ENCODE results near the gene PSMB2.
A peak's percentile ranks its signal among the peaks of the same experiment; 100 is the strongest.

The PSMB2 gene

GRCh38 chr1:35629051-35629450, 12.3 kb downstream of the PSMB2 start:
- no peak for DNase-seq (ENCODE audit: low read depth, low spot score)
- TF ChIP-seq ZNF274 (IDR thresholded peaks at IDR 0.05; ENCODE audit: low read depth, low read length) (no peak), SUZ12 (IDR thresholded peaks at IDR 0.05; ENCODE audit: extremely low read depth, insufficient read depth, insufficient read length) (no peak), YY1 (IDR thresholded peaks at IDR 0.05; ENCODE audit: insufficient read depth, insufficient read length) (no peak)
- peaks cover 80% of the 10 kb centered on the region for H3K36me3 ChIP-seq (ENCODE audit: insufficient read depth, insufficient read length, low read length)

GRCh38 chr1:35623832-35624231, 17.5 kb downstream of the PSMB2 start:
- no peak overlapping the region for H3K4me3 ChIP-seq (ENCODE audit: insufficient read length, low read depth)
- H3K9me3 ChIP-seq (ENCODE audit: insufficient read depth, low read length), result no peaks in the 10 kb centered on the region
- peaks cover 75% of the 10 kb centered on the region for H3K36me3 ChIP-seq (ENCODE audit: insufficient read depth, insufficient read length, low read length)
- H3K9ac ChIP-seq (ENCODE audit: insufficient read length, low read depth), result no peak overlapping the region
- DNase-seq (ENCODE audit: low read depth, low spot score), result no peak
- TF ChIP-seq YY1 (IDR thresholded peaks at IDR 0.05; ENCODE audit: insufficient read depth, insufficient read length) (no peak), ZNF274 (IDR thresholded peaks at IDR 0.05; ENCODE audit: low read depth, low read length) (no peak), SUZ12 (IDR thresholded peaks at IDR 0.05; ENCODE audit: extremely low read depth, insufficient read depth, insufficient read length) (no peak)
- no peaks in the 10 kb centered on the region for H3K27me3 ChIP-seq (ENCODE audit: insufficient read depth, insufficient read length)
- H3K4me1 ChIP-seq (ENCODE audit: insufficient read depth, insufficient read length), result peaks cover 5% of the 10 kb centered on the region

More at GRCh38 chr1:35629051-35629450, 12.3 kb downstream of the PSMB2 start:
- H3K9me3 ChIP-seq (ENCODE audit: insufficient read depth, low read length), result no peaks in the 10 kb centered on the region
- no peak overlapping the region for H3K9ac ChIP-seq (ENCODE audit: insufficient read length, low read depth)
- H3K4me3 ChIP-seq (ENCODE audit: insufficient read length, low read depth), result no peak overlapping the region
- H3K4me1 ChIP-seq (ENCODE audit: insufficient read depth, insufficient read length), result no peaks in the 10 kb centered on the region
- H3K27me3 ChIP-seq (ENCODE audit: insufficient read depth, insufficient read length), result no peaks in the 10 kb centered on the region

DNA sequence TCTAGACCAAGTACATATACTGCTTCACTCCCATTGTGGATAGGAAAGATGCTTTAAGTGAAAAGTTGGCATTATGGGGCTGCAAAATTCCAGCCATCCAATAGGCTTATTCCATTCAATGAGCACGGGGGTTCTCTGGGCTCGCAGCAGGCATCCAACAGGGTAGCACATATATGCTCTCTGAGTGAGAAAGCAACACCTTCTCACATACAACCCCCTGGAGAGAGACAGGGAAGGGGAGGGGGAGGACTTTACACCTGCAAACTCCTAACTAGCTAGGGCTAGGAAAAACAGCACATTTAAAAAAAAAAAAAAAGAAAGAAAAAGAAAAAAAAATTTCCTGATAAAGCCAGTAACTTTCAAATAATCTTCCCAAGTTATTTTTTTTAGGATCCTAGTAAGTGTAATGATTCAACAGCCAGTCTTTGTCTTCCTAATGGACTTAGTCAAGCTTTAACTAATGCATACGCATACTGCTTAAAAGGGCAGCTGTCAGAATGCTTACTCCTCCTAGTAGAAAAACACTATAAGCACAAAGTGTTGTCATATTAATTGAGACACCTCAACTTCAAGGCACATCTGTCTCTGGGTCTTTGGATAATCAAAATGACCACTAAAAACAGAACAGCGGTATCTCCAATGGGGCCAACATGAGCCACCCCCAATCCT, 18.7 kb downstream of the PSMB2 start:
- Histone ChIP-seq H3K9me3 (ENCODE audit: insufficient read depth, low read length) (no peaks in the 10 kb centered on the region), H3K36me3 (ENCODE audit: insufficient read depth, insufficient read length, low read length) (peaks cover 77% of the 10 kb centered on the region), H3K27me3 (ENCODE audit: insufficient read depth, insufficient read length) (no peaks in the 10 kb centered on the region), H3K9ac (ENCODE audit: insufficient read length, low read depth) (no peak overlapping the region), H3K4me1 (ENCODE audit: insufficient read depth, insufficient read length) (peaks cover 5% of the 10 kb centered on the region), H3K4me3 (ENCODE audit: insufficient read length, low read depth) (no peak overlapping the region)
- TF ChIP-seq SUZ12 (IDR thresholded peaks at IDR 0.05; ENCODE audit: extremely low read depth, insufficient read depth, insufficient read length) (no peak), YY1 (IDR thresholded peaks at IDR 0.05; ENCODE audit: insufficient read depth, insufficient read length) (no peak), ZNF274 (IDR thresholded peaks at IDR 0.05; ENCODE audit: low read depth, low read length) (no peak)
- peak; percentile 42 for DNase-seq (ENCODE audit: low read depth, low spot score)

DNA sequence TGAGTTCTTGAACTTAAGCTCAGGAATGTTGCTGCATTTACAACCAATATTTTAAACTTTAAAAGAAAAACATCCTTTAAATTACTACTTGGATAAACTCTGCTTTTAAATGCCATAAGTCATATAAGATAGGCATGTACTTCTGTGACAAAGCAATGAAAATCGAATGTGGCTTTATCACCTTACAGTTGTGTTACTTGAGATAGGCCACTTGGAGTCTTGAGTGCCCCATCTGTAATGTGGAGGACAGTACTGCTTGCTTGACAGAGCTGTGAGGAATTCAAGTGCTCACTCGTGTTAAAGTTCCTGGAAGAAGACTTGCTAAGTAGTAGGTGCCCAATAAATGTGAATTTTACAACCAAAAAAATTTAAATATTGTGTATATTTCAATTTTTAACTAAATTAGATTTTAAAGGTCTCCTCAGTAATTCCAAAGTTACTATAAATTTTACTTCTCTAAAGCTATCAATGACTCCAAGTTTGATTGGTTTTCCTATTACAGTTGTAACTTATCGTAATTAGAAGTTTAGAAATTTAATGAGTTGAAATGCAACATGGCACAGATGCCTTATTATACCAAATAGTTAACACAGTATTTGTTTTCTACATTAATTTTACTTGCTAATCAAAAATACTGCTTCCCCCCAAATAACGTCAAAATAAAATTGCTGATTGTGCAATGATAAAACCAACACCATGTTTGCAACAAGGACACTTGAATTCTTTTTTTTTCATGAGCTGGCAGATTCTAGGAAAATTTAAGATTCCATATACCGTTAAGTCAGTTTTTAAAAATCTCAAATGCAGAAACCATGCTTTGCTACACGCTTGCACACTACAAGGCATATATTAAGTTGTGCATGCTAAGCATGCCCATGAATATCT, 21.8 kb downstream of the PSMB2 start:
- peaks cover 80% of the 10 kb centered on the region for H3K36me3 ChIP-seq (ENCODE audit: insufficient read depth, insufficient read length, low read length)
- H3K4me3 ChIP-seq (ENCODE audit: insufficient read length, low read depth), result no peak overlapping the region
- H3K9me3 ChIP-seq (ENCODE audit: insufficient read depth, low read length), result no peaks in the 10 kb centered on the region
- peaks cover 5% of the 10 kb centered on the region for H3K4me1 ChIP-seq (ENCODE audit: insufficient read depth, insufficient read length)
- no peak for TF ChIP-seq SUZ12 (IDR thresholded peaks at IDR 0.05; ENCODE audit: extremely low read depth, insufficient read depth, insufficient read length)
- TF ChIP-seq YY1 (IDR thresholded peaks at IDR 0.05; ENCODE audit: insufficient read depth, insufficient read length), result no peak
- no peak for TF ChIP-seq ZNF274 (IDR thresholded peaks at IDR 0.05; ENCODE audit: low read depth, low read length)
- DNase-seq (ENCODE audit: low read depth, low spot score), result no peak
- H3K9ac ChIP-seq (ENCODE audit: insufficient read length, low read depth), result no peak overlapping the region
- no peaks in the 10 kb centered on the region for H3K27me3 ChIP-seq (ENCODE audit: insufficient read depth, insufficient read length)

DNA sequence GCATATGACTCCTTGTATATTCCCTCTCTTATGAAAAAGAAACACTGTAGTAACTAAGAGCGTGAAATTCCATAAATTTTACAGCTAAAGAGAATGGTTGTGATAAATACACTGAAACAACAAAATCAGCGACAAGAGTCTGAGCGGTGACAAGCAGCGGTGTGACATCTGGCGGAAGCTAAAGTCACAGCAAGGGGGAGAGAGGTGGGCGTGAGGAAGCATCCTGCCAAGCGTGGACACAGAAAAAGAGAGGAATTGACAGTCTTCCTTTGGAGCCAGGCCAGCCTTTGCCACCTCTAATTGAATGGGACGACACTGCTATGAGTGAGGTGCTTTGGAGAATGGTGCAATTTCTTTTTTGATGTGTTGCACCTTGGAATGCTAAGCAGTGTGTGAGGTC, 25.9 kb downstream of the PSMB2 start:
- no peak overlapping the region for H3K9ac ChIP-seq (ENCODE audit: insufficient read length, low read depth)
- no peaks in the 10 kb centered on the region for H3K4me1 ChIP-seq (ENCODE audit: insufficient read depth, insufficient read length)
- H3K27me3 ChIP-seq (ENCODE audit: insufficient read depth, insufficient read length), result no peaks in the 10 kb centered on the region
- H3K36me3 ChIP-seq (ENCODE audit: insufficient read depth, insufficient read length, low read length), result peaks cover 82% of the 10 kb centered on the region
- no peak for TF ChIP-seq YY1 (IDR thresholded peaks at IDR 0.05; ENCODE audit: insufficient read depth, insufficient read length)
- no peak for TF ChIP-seq SUZ12 (IDR thresholded peaks at IDR 0.05; ENCODE audit: extremely low read depth, insufficient read depth, insufficient read length)
- no peak for TF ChIP-seq ZNF274 (IDR thresholded peaks at IDR 0.05; ENCODE audit: low read depth, low read length)
- no peaks in the 10 kb centered on the region for H3K9me3 ChIP-seq (ENCODE audit: insufficient read depth, low read length)
- no peak overlapping the region for H3K4me3 ChIP-seq (ENCODE audit: insufficient read length, low read depth)
- no peak for DNase-seq (ENCODE audit: low read depth, low spot score)

GRCh38 chr1:35611655-35612054, 29.7 kb downstream of the PSMB2 start:
- Histone ChIP-seq H3K36me3 (ENCODE audit: insufficient read depth, insufficient read length, low read length) (peaks cover 76% of the 10 kb centered on the region), H3K9ac (ENCODE audit: insufficient read length, low read depth) (no peak overlapping the region)
- TF ChIP-seq ZNF274 (IDR thresholded peaks at IDR 0.05; ENCODE audit: low read depth, low read length) (no peak), SUZ12 (IDR thresholded peaks at IDR 0.05; ENCODE audit: extremely low read depth, insufficient read depth, insufficient read length) (no peak), YY1 (IDR thresholded peaks at IDR 0.05; ENCODE audit: insufficient read depth, insufficient read length) (no peak)

GRCh38 chr1:35605867-35606182, 35.5 kb downstream of the PSMB2 start:
- TF ChIP-seq ZNF274 (IDR thresholded peaks at IDR 0.05; ENCODE audit: low read depth, low read length) (no peak), SUZ12 (IDR thresholded peaks at IDR 0.05; ENCODE audit: extremely low read depth, insufficient read depth, insufficient read length) (no peak), YY1 (IDR thresholded peaks at IDR 0.05; ENCODE audit: insufficient read depth, insufficient read length) (no peak)
- Histone ChIP-seq H3K9ac (ENCODE audit: insufficient read length, low read depth) (no peak overlapping the region), H3K36me3 (ENCODE audit: insufficient read depth, insufficient read length, low read length) (peaks cover 73% of the 10 kb centered on the region), H3K4me1 (ENCODE audit: insufficient read depth, insufficient read length) (peaks cover 6% of the 10 kb centered on the region), H3K4me3 (ENCODE audit: insufficient read length, low read depth) (no peak overlapping the region), H3K9me3 (ENCODE audit: insufficient read depth, low read length) (no peaks in the 10 kb centered on the region), H3K27me3 (ENCODE audit: insufficient read depth, insufficient read length) (no peaks in the 10 kb centered on the region)
- DNase-seq (ENCODE audit: low read depth, low spot score), result no peak

More at GRCh38 chr1:35611655-35612054, 29.7 kb downstream of the PSMB2 start:
- H3K4me3 ChIP-seq (ENCODE audit: insufficient read length, low read depth), result no peak overlapping the region
- no peak for DNase-seq (ENCODE audit: low read depth, low spot score)
- H3K9me3 ChIP-seq (ENCODE audit: insufficient read depth, low read length), result no peaks in the 10 kb centered on the region
- no peaks in the 10 kb centered on the region for H3K4me1 ChIP-seq (ENCODE audit: insufficient read depth, insufficient read length)
- H3K27me3 ChIP-seq (ENCODE audit: insufficient read depth, insufficient read length), result no peaks in the 10 kb centered on the region

Data from NT2/D1 (cell line).